OCI-LY1 (cell line): ENCODE data around the gene SOCS6.

Experiments used
- H2AFZ ChIP-seq: fragments of 200-600 bp; sonication (generic), shearing (Covaris generic); 2 replicates; pipeline ENCODE4 v1.6.0; 2014; ENCODE audit warnings: antibody characterized with exemption, mild to moderate bottlenecking, low read length
- H3F3A ChIP-seq: fragments of 200-600 bp; sonication (generic), shearing (Covaris generic); 2 replicates; pipeline ENCODE4 v1.6.0; 2014; ENCODE audit warnings: mild to moderate bottlenecking, antibody characterized with exemption, low read length, moderate library complexity; ENCODE audit not compliant: insufficient read depth
- H3K27ac ChIP-seq: fragments of 200-600 bp; sonication (generic); 2 replicates; pipeline ENCODE4 v1.5.1; 2014; ENCODE audit warnings: low read length, mixed run types, mild to moderate bottlenecking, low read depth; ENCODE audit not compliant: poor library complexity, severe bottlenecking
- H3K27me3 ChIP-seq: fragments of 200-600 bp; sonication (generic); 2 replicates; pipeline ENCODE4 v1.6.0; 2014; ENCODE audit warnings: antibody characterized with exemption, mild to moderate bottlenecking, low read length, moderate library complexity; ENCODE audit not compliant: insufficient read depth
- H3K36me3 ChIP-seq: fragments of 200-600 bp; sonication (generic); 2 replicates; pipeline ENCODE4 v1.6.1; 2014; ENCODE audit warnings: mild to moderate bottlenecking, antibody characterized with exemption, low read length, moderate library complexity, mixed read lengths; ENCODE audit not compliant: insufficient read depth
- H3K4me1 ChIP-seq: fragments of 200-600 bp; sonication (generic); 2 replicates; pipeline ENCODE4 v1.5.1; 2014; ENCODE audit warnings: mild to moderate bottlenecking, low read length, moderate library complexity; ENCODE audit not compliant: insufficient read depth, severe bottlenecking
- H3K4me2 ChIP-seq: fragments of 200-600 bp; sonication (generic), shearing (Covaris generic); 2 replicates; pipeline ENCODE4 v1.6.1; 2014; ENCODE audit warnings: low read length
- H3K4me3 ChIP-seq: fragments of 200-600 bp; sonication (generic); 2 replicates; pipeline ENCODE4 v1.5.1; 2014; ENCODE audit warnings: low read length, low read depth, mild to moderate bottlenecking, mixed read lengths; ENCODE audit not compliant: poor library complexity, severe bottlenecking
- H3K79me2 ChIP-seq: fragments of 200-600 bp; shearing (Covaris generic); 2 replicates; pipeline ENCODE4 v1.6.1; 2016; ENCODE audit warnings: mixed run types, low read length, mixed read lengths; ENCODE audit not compliant: insufficient read depth
- H3K9ac ChIP-seq: fragments of 200-600 bp; sonication (generic), shearing (Covaris generic); 2 replicates; pipeline ENCODE4 v1.6.1; 2014; ENCODE audit warnings: mild to moderate bottlenecking, low read length, mixed read lengths
- H3K9me2 ChIP-seq: fragments of 200-600 bp; sonication (generic), shearing (Covaris generic); 2 replicates; pipeline ENCODE4 v1.6.1; 2014; ENCODE audit warnings: low read depth, mild to moderate bottlenecking, low read length, mixed read lengths
- H3K9me3 ChIP-seq: fragments of 200-600 bp; shearing (Covaris generic); 2 replicates; pipeline ENCODE4 v1.6.1; 2014; ENCODE audit warnings: low read length, mixed read lengths
- H4K20me1 ChIP-seq: fragments of 200-600 bp; sonication (generic), shearing (Covaris generic); 2 replicates; pipeline ENCODE4 v1.6.0; 2016; ENCODE audit warnings: mild to moderate bottlenecking, low read length; ENCODE audit not compliant: insufficient read depth
- CTCF ChIP-seq: fragments of 200-600 bp; sonication (generic), shearing (Covaris generic); IDR thresholded peaks from 2 replicates; pipeline ENCODE4 v1.5.1; 2017; ENCODE audit warnings: mild to moderate bottlenecking, antibody characterized with exemption, low read length, moderate library complexity, mixed read lengths
- EZH2 ChIP-seq: fragments of 200-600 bp; sonication (generic), shearing (Covaris generic); IDR thresholded peaks from 2 replicates; pipeline ENCODE4 v1.8.0; 2017; ENCODE audit warnings: borderline replicate concordance, mixed run types, mild to moderate bottlenecking, antibody characterized with exemption, low read length, moderate library complexity, mixed read lengths

Gene SOCS6

GRCh38 chr18:70308555-70309294 lies 19.9 kb downstream of the SOCS6 start:
- no peaks in the 10 kb centered on the region for H3K27me3 ChIP-seq
- no peaks in the 10 kb centered on the region for H4K20me1 ChIP-seq
- H3K79me2 ChIP-seq, result no peaks in the 10 kb centered on the region
- no peaks in the 10 kb centered on the region for H3K4me1 ChIP-seq
- no peak overlapping the region for H3K4me2 ChIP-seq
- H3K9me3 ChIP-seq, result no peaks in the 10 kb centered on the region
- H3K4me3 ChIP-seq, result no peak overlapping the region
- no peaks in the 10 kb centered on the region for H3F3A ChIP-seq
- no peak for TF ChIP-seq CTCF
- TF ChIP-seq EZH2, result no peak
- H2AFZ ChIP-seq, result no peak overlapping the region
- H3K36me3 ChIP-seq, result no peaks in the 10 kb centered on the region
- no peaks in the 10 kb centered on the region for H3K9me2 ChIP-seq
- H3K9ac ChIP-seq, result no peak overlapping the region
- no peak overlapping the region for H3K27ac ChIP-seq

- no peak overlapping the region for H3K9ac ChIP-seq
- H3K27ac ChIP-seq, result no peak overlapping the region
- H3K27me3 ChIP-seq, result no peaks in the 10 kb centered on the region
- H3K9me2 ChIP-seq, result no peaks in the 10 kb centered on the region
- no peak overlapping the region for H3K4me2 ChIP-seq
- no peak overlapping the region for H3K4me3 ChIP-seq
- no peaks in the 10 kb centered on the region for H3F3A ChIP-seq
- no peaks in the 10 kb centered on the region for H3K4me1 ChIP-seq
- H2AFZ ChIP-seq, result no peak overlapping the region
- no peaks in the 10 kb centered on the region for H3K36me3 ChIP-seq
- no peaks in the 10 kb centered on the region for H3K9me3 ChIP-seq
- no peak for TF ChIP-seq EZH2
- H4K20me1 ChIP-seq, result no peaks in the 10 kb centered on the region
- no peaks in the 10 kb centered on the region for H3K79me2 ChIP-seq
These were observed 21.9 kb downstream of the SOCS6 start for GRCh38 chr18:70310560-70311320.

GRCh38 chr18:70311726-70312125 lies 22.9 kb downstream of the SOCS6 start:
- Histone ChIP-seq H3K9ac (no peak overlapping the region), H3K4me1 (no peaks in the 10 kb centered on the region), H3K4me3 (no peak overlapping the region), H3K9me2 (no peaks in the 10 kb centered on the region), H3K79me2 (no peaks in the 10 kb centered on the region), H3F3A (no peaks in the 10 kb centered on the region), H3K9me3 (no peaks in the 10 kb centered on the region), H3K36me3 (no peaks in the 10 kb centered on the region), H3K27ac (no peak overlapping the region), H3K4me2 (no peak overlapping the region), H3K27me3 (no peaks in the 10 kb centered on the region), H4K20me1 (no peaks in the 10 kb centered on the region), H2AFZ (no peak overlapping the region)
- TF ChIP-seq EZH2 (no peak), CTCF (no peak)
